HFF-Myc (cell line): ENCODE results near the gene GPR39.

ENCODE experiments used
- DNase-seq: peaks from one replicate; pipeline ENCODE4 v3.0.0-alpha.2; 2011; ENCODE audit warnings: low read depth; ENCODE audit errors: extremely low read depth
- H3K4me3 ChIP-seq: replicated peaks from 2 replicates; pipeline ENCODE4 v1.5.1; 2011; ENCODE audit warnings: low read depth, mild to moderate bottlenecking, control low read depth, low read length
- TF ChIP-seq, protein P1 (sequence below): IDR thresholded peaks from 2 replicates; pipeline ENCODE4 v1.5.1; 2012; ENCODE audit warnings: mild to moderate bottlenecking, low read depth, low read length, control low read depth; ENCODE audit errors: missing control alignments

Gene GPR39

DNA sequence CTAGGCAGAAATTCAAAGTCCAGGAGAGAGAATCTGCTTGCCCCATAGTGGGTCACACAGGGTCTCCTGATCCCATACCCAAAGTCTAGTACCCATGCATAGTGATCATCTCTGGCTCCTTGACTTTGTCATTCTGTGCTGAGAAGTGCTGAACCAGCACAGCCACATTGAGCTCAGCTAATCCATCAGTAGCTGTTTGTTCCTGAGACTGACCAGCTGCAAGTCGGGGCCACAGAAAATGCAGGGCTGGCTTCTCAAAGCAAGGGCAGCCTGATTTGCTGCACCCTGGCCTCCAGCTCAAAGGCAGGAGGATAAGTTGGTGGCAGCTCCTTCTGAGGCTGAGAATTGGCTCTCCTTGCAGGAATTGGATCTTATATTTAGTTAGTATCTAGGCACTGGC, 181.2 kb downstream of the GPR39 start:
- TF ChIP-seq, protein P1, sequence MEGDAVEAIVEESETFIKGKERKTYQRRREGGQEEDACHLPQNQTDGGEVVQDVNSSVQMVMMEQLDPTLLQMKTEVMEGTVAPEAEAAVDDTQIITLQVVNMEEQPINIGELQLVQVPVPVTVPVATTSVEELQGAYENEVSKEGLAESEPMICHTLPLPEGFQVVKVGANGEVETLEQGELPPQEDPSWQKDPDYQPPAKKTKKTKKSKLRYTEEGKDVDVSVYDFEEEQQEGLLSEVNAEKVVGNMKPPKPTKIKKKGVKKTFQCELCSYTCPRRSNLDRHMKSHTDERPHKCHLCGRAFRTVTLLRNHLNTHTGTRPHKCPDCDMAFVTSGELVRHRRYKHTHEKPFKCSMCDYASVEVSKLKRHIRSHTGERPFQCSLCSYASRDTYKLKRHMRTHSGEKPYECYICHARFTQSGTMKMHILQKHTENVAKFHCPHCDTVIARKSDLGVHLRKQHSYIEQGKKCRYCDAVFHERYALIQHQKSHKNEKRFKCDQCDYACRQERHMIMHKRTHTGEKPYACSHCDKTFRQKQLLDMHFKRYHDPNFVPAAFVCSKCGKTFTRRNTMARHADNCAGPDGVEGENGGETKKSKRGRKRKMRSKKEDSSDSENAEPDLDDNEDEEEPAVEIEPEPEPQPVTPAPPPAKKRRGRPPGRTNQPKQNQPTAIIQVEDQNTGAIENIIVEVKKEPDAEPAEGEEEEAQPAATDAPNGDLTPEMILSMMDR, result no peak
- no peak for DNase-seq
- H3K4me3 ChIP-seq, result no peak overlapping the region

DNA sequence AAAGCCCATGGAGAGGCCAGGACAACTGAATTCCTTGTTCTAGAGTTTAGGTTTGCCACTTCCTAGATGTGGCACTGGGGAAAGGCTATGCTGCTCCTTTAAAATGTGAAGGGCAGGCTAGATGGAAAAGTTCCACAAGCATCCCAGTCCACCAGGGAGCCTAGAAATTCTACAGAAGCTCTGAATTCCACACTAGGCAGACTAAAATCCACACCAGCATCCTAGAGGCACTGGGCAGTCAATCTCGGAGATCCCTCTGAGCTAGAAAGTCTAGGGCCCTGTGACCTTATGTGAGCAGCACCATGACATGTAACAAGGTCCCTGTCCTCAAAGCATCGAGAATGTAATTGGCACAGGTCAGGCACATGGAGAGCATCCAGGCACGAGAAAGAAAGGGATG, 181.9 kb downstream of the GPR39 start:
- TF ChIP-seq, protein P1, result no peak
- DNase-seq, result no peak
- no peak overlapping the region for H3K4me3 ChIP-seq

DNA sequence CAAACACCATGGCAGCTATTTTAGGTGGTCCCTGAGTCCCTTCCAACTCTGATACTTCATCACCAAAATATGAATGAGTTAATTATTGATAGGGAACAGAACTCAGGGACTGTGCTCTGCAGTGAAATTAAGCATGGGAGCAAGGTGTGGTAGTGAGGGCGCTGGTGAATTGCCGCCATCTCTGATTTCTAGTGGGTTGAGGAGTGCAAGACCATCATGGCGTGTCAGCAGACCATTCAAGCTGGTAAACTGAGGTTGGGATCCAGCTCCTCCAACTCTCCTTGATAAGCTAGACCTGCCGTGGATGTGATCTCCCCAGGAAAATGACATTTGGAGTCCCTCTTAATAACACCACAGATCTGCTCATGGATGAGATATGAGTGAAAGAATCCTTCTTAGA, 183.0 kb downstream of the GPR39 start:
- H3K4me3 ChIP-seq, result no peak overlapping the region
- TF ChIP-seq, protein P1, result no peak
- DNase-seq, result no peak

DNA sequence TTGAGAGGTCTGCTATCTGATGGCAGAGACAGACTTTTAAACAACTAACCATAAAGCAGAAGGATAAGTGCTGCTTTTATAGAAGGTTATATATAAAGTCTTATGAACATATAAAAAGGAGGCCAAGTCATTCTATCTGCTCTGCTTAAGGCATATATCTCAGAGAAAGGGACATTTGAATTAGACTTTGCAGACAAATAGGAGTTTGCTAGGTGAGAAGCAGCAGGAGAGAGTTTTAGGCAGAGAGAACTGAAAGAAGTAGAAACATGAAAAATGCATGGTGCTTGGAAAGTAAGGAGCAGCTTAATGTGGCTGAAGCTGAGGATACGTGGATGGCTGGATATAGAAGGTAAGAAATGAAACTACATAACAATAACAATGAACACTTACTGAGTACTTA, 188.0 kb downstream of the GPR39 start:
- TF ChIP-seq, protein P1, result no peak
- H3K4me3 ChIP-seq, result no peak overlapping the region
- DNase-seq, result no peak

DNA sequence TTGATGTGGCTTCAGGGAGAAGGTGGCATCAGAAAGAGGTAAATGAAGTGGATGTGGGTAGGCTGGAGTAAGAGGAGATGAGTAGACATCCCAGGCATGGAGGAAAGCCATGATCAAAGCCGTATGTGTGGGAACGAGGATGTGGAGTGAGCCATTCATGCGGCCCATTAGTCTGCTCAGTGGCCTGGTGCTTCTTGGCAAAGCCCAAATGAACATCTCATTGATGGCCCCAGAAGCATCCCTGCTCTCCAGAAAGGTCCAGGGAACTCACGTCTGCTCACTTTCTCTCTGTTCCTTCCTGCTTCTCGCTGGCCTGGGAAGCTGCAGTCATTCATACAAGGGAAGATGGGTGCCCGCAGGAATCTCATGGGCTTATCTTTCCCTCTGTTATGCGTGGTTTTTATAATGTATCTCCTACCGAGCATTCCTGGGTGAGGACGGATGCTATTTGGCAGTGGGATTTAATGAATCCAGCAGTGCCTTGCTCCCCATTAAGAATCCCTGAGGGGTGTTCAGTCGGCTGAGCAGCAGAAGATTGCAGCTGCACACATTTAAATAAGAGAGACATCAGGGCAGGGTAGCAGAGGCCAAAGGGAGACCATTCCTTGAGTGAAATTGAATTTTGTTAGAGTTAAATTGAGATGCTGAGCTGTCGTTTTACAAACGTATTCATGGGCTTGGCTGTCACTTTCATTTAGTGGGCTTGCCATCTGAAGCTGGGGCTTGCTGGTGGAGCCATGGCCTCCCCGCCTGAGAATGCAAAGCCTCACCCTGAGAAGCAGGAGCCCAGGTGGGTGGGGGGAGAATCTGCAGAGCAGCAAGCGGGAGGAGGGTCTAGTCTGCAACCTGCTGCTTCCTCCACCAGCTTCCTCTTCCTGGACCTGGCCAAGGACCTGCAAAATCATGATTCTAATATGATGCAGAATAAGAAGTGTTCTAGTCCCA, 188.9 kb downstream of the GPR39 start:
- no peak overlapping the region for H3K4me3 ChIP-seq
- DNase-seq, result no peak
- TF ChIP-seq, protein P1, result no peak

DNA sequence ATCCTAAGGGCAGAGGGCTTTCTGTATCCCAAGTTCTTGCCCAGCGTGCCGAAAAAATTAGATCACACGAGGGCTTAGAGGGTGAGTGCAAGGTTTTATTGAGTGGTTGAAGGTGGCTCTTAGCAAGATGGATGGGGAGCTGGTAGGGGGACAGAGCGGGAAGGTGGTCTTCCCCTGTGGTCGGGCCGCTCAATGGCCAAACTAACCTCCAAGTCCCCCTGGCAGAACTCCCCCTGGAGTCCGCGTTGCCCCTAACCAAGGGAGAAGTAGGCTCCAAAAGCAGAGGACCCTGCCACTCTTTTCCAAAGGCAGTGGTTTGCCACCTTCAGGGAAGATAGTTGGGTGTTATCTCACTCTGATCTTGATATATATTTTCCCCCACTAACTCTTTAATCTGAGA, 190.0 kb downstream of the GPR39 start:
- H3K4me3 ChIP-seq, result no peak overlapping the region
- DNase-seq, result no peak
- TF ChIP-seq, protein P1, result no peak
